ENCODE measurements around the gene TSC22D1.

DNA sequence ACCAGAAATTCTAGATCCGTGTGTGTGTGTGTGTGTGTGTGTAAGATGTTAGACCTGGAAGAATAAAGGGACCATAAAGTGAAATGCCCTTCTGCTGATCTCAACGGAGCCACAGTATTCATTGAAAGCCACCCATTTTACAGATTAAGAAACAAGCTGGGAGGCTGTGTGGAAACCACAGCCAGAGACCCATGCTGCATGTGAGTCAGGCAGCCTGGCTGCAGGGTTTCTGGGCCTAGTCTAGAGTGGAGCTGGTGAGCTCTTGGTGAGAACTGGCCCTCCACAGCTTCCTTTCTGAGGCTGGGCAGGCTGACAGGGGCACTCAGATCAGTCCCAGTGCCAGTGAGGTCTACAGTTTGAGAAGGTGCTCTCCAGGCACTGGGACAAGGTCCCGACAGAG, 127.3 kb downstream of the TSC22D1 start:
- TF ChIP-seq, protein P1, sequence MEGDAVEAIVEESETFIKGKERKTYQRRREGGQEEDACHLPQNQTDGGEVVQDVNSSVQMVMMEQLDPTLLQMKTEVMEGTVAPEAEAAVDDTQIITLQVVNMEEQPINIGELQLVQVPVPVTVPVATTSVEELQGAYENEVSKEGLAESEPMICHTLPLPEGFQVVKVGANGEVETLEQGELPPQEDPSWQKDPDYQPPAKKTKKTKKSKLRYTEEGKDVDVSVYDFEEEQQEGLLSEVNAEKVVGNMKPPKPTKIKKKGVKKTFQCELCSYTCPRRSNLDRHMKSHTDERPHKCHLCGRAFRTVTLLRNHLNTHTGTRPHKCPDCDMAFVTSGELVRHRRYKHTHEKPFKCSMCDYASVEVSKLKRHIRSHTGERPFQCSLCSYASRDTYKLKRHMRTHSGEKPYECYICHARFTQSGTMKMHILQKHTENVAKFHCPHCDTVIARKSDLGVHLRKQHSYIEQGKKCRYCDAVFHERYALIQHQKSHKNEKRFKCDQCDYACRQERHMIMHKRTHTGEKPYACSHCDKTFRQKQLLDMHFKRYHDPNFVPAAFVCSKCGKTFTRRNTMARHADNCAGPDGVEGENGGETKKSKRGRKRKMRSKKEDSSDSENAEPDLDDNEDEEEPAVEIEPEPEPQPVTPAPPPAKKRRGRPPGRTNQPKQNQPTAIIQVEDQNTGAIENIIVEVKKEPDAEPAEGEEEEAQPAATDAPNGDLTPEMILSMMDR (IDR thresholded peaks at IDR 0.05; ENCODE audit: poor library complexity): no peak
- no peak for TF ChIP-seq EZH2phosphoT487 (IDR thresholded peaks at IDR 0.05; ENCODE audit: low read depth, severe bottlenecking, unreplicated experiment)

Data from hepatocyte (in vitro differentiated cells).